Fibroblast of the conjunctiva (primary cell): Measurements from ENCODE around the gene SEL1L3.

Experiments
- DNase-seq: peaks from one replicate; pipeline ENCODE4 v3.0.0-alpha.2; 2010; ENCODE audit warnings: low read depth

SEL1L3 gene

GRCh38 chr4:25847329-25847728, 15.5 kb downstream of the SEL1L3 start:
- no peak for DNase-seq

GRCh38 chr4:25845841-25846653, 16.7 kb downstream of the SEL1L3 start:
- DNase-seq: no peak

- no peak for DNase-seq
These were observed 17.7 kb downstream of the SEL1L3 start for GRCh38 chr4:25844961-25845712.

GRCh38 chr4:25843340-25844097, 19.3 kb downstream of the SEL1L3 start:
- no peak for DNase-seq

- no peak for DNase-seq
These were observed 20.5 kb downstream of the SEL1L3 start for GRCh38 chr4:25842229-25842845.

- no peak for DNase-seq
These were observed 23.1 kb downstream of the SEL1L3 start for GRCh38 chr4:25839687-25840086.

GRCh38 chr4:25839233-25839632, 23.6 kb downstream of the SEL1L3 start:
- DNase-seq: no peak

GRCh38 chr4:25838526-25838925, 24.3 kb downstream of the SEL1L3 start:
- DNase-seq: no peak

GRCh38 chr4:25837107-25837506, 25.7 kb downstream of the SEL1L3 start:
- no peak for DNase-seq

GRCh38 chr4:25835384-25835783, 27.4 kb downstream of the SEL1L3 start:
- DNase-seq: no peak

GRCh38 chr4:25834411-25835107, 28.2 kb downstream of the SEL1L3 start:
- DNase-seq: no peak

- no peak for DNase-seq
These were observed 32.2 kb downstream of the SEL1L3 start for GRCh38 chr4:25830548-25830947.

GRCh38 chr4:25827897-25828296, 34.9 kb downstream of the SEL1L3 start:
- DNase-seq: no peak

GRCh38 chr4:25827373-25827772, 35.4 kb downstream of the SEL1L3 start:
- no peak for DNase-seq

- DNase-seq: no peak
These were observed 36.6 kb downstream of the SEL1L3 start for GRCh38 chr4:25826074-25826752.

GRCh38 chr4:25823632-25824031, 39.2 kb downstream of the SEL1L3 start:
- no peak for DNase-seq

- no peak for DNase-seq
These were observed 40.9 kb downstream of the SEL1L3 start for GRCh38 chr4:25821899-25822298.

- no peak for DNase-seq
These were observed 41.5 kb downstream of the SEL1L3 start for GRCh38 chr4:25821267-25821666.

GRCh38 chr4:25818876-25819275, 43.9 kb downstream of the SEL1L3 start:
- no peak for DNase-seq

GRCh38 chr4:25818371-25818871, 44.4 kb downstream of the SEL1L3 start:
- no peak for DNase-seq
